Gastrocnemius medialis (tissue), 4 donors: ENCODE measurements around the gene THSD4.

Experiments used
- CTCF ChIP-seq, 5 experiments: fragments of 450-650 bp in 3 of 5; fragments of 200-600 bp in 2 of 5; sonication (generic) in 2 of 5; IDR thresholded peaks in 4 of 5; conservative IDR thresholded peaks in 1 of 5; 1 replicate in 4 of 5; 2 replicates in 1 of 5; pipeline ENCODE4 v1.5.1; 2016 to 2019; ENCODE audit warnings: antibody characterized with exemption in 5 of 5, mild to moderate bottlenecking in 3 of 5, moderate library complexity in 3 of 5
- POLR2A ChIP-seq, 2 donors: fragments of 450-650 bp; IDR thresholded peaks; one replicate each; pipeline ENCODE4 v1.6.1; 2017; ENCODE audit warnings: antibody characterized with exemption in 2 of 2, mild to moderate bottlenecking in 2 of 2, moderate library complexity in 2 of 2

GRCh38 chr15:71143373-71144310 is 28.4 kb downstream of the THSD4 start:
- TF ChIP-seq POLR2A (IDR thresholded peaks at IDR 0.05) (no peak), CTCF (IDR thresholded peaks at IDR 0.05 in 4 of 5, conservative IDR thresholded peaks at IDR 0.05 in 1 of 5) (no peak)
